ENCODE results near the gene IFNL3.

- TF ChIP-seq CTCF (conservative IDR thresholded peaks at IDR 0.05 in 1 of 2, IDR thresholded peaks at IDR 0.05 in 1 of 2; ENCODE audit: low read depth in 1 of 2, low read length in 2 of 2) (no peak), EZH2 (IDR thresholded peaks at IDR 0.05; ENCODE audit: low read length, missing control alignments) (no peak)
These were observed 20.6 kb upstream of the IFNL3 start for GRCh38 chr19:39265321-39265916.

Data from fibroblast of lung (primary cell).